Measurements from ENCODE around the gene CCDC197. TPM values are rescaled to one million over a fixed set of nuclear protein-coding genes. Genes with fewer than 3 reads are reported as not detected.
A peak's percentile ranks its signal among the peaks of the same experiment; 100 is the strongest.

The CCDC197 gene
- total RNA-seq, 2 donors from 2014 or later: not detected

- Histone ChIP-seq H3K4me3 (no peak overlapping the region), H3K36me3 (replicated peaks in 1 of 2; ENCODE audit: insufficient read depth in 1 of 2, low read depth in 2 of 2) (peaks cover 6 to 48% of the 10 kb centered on the region in 2 donors), H3K9me3 (no peaks in the 10 kb centered on the region), H3K4me1 (no peaks in the 10 kb centered on the region), H3K27me3 (no peaks in the 10 kb centered on the region), H3K27ac (no peak overlapping the region)
- TF ChIP-seq CTCF (IDR thresholded peaks at IDR 0.05) (no peak), POLR2A (IDR thresholded peaks at IDR 0.05) (no peak)
- 86 to 97% methylated on average over 2 of the region's 2 CpGs for WGBS, 2 donors
- no peak for ATAC-seq
- DNase-seq: peak in 1 of 4 donors; percentile 0
- intact Hi-C loops (cut with DNase I): no loop called here
These were observed 52.5 kb downstream of the CCDC197 start for GRCh38 chr14:94049625-94050023.

GRCh38 chr14:94050231-94050880, 53.3 kb downstream of the CCDC197 start:
- DNase-seq (peak in 2 of 4 donors; percentile 13 to 19), ATAC-seq (no peak)
- Histone ChIP-seq H3K27me3 (no peaks in the 10 kb centered on the region), H3K36me3 (replicated peaks in 1 of 2; ENCODE audit: insufficient read depth in 1 of 2, low read depth in 2 of 2) (peaks cover 7 to 52% of the 10 kb centered on the region in 2 donors), H3K9me3 (no peaks in the 10 kb centered on the region), H3K27ac (no peak overlapping the region), H3K4me3 (no peak overlapping the region), H3K4me1 (no peaks in the 10 kb centered on the region)
- intact Hi-C loops (cut with DNase I): no loop called here
- WGBS, 2 donors: 78 to 91% methylated on average over 3 to 6 of the region's 6 CpGs
- TF ChIP-seq POLR2A (IDR thresholded peaks at IDR 0.05): no peak
- no peak for TF ChIP-seq CTCF (IDR thresholded peaks at IDR 0.05)

GRCh38 chr14:94051115-94051514, 54.0 kb downstream of the CCDC197 start:
- 66% methylated on average over 9 of the region's 9 CpGs for WGBS, 2 donors
- H3K27ac ChIP-seq: no peak overlapping the region

DNA sequence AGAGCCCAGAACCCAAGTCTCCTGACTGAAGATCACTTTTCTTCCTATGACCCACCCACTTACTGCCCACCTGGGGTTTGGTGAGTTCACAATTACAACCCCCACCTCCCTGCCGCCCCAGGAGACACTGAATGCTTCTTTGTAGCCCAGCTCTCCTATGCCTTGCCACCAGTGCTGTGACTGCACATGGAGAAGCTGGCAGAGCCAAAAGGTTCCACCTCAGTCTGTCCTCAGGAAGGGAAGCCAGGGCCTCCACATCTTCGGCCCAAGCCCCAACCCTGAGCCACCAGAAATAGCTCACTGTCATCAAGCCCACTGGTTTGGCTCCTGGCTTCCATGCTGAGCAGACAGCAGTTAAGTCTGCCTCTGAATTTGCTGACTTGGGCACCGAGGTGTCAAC, 54.7 kb downstream of the CCDC197 start:
- Histone ChIP-seq H3K27ac (no peak overlapping the region), H3K4me1 (peaks cover 6% of the 10 kb centered on the region), H3K36me3 (replicated peaks in 1 of 2; ENCODE audit: insufficient read depth in 1 of 2, low read depth in 2 of 2) (peaks cover 7 to 46% of the 10 kb centered on the region in 2 donors), H3K27me3 (no peaks in the 10 kb centered on the region), H3K9me3 (no peaks in the 10 kb centered on the region), H3K4me3 (no peak overlapping the region)
- ATAC-seq: no peak
- WGBS, 2 donors: 65 to 87% methylated on average over 2 to 3 of the region's 3 CpGs
- peak in 1 of 4 donors; percentile 1 for DNase-seq
- intact Hi-C loops (cut with DNase I): no loop called here
- TF ChIP-seq CTCF (IDR thresholded peaks at IDR 0.05) (no peak), POLR2A (IDR thresholded peaks at IDR 0.05) (no peak)

More at GRCh38 chr14:94051115-94051514, 54.0 kb downstream of the CCDC197 start:
- Histone ChIP-seq H3K9me3 (no peaks in the 10 kb centered on the region), H3K4me1 (no peaks in the 10 kb centered on the region), H3K4me3 (no peak overlapping the region), H3K36me3 (replicated peaks in 1 of 2; ENCODE audit: insufficient read depth in 1 of 2, low read depth in 2 of 2) (peaks cover 7 to 48% of the 10 kb centered on the region in 2 donors), H3K27me3 (no peaks in the 10 kb centered on the region)
- ATAC-seq: no peak
- intact Hi-C loops (cut with DNase I): no loop called here
- peak in 3 of 4 donors; percentile 24 to 51 (median 28) for DNase-seq
- TF ChIP-seq POLR2A (IDR thresholded peaks at IDR 0.05): no peak
- TF ChIP-seq CTCF (IDR thresholded peaks at IDR 0.05): peak in 3 of 7 experiments; percentile 24 to 34 (median 32)

DNA sequence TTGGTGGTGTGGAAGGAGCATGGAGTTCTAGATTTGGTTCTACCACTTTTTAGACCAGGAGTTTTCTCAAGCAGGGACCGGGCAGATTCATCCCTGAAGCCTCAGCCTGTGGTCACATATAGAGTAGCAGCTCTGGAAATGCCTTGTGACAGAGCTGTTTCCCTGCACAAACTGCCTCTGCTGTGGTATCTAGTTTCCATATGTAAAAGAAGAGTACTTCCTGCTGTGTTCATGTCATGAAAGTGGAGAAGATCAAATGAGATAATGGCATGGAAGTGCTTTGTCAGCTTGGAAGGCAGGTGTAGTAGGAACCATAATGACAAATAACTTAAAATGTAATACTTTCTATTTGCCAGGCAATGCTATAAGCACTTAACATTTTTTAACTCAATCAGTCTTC, 55.1 kb downstream of the CCDC197 start:
- intact Hi-C loops (cut with DNase I): no loop called here
- Histone ChIP-seq H3K4me3 (no peak overlapping the region), H3K27ac (no peak overlapping the region), H3K27me3 (no peaks in the 10 kb centered on the region), H3K4me1 (peaks cover 11% of the 10 kb centered on the region), H3K36me3 (replicated peaks in 1 of 2; ENCODE audit: insufficient read depth in 1 of 2, low read depth in 2 of 2) (peaks cover 7 to 46% of the 10 kb centered on the region in 2 donors), H3K9me3 (no peaks in the 10 kb centered on the region)
- WGBS, 2 donors: 92 to 93% methylated on average over 1 of the region's 1 CpG
- ATAC-seq: no peak
- TF ChIP-seq CTCF (IDR thresholded peaks at IDR 0.05) (no peak), POLR2A (IDR thresholded peaks at IDR 0.05) (no peak)
- DNase-seq: no peak

All from body of pancreas (tissue), 4 donors.